Measurements from ENCODE around the gene GNAI1.

GNAI1 gene

DNA sequence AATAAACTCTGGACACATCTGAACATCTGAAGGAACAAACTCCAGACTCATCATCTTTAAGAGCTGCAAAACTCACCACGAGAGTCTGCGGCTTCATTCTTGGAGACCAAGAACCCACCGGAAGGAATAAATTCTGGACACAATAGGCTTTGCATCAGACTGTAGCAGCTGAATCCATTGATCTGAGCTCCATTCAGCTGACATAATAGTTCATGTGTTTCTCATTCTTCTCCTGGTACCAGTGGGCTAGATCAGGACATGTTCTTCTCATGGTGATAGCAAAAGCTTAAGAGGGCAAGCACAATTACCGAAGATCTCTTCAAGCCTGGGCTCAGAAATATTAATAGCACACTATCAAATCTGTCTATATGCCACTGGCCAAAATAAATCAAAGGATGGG lies 20.5 kb upstream of the GNAI1 start:
- DNase-seq (ENCODE audit: insufficient read length, low spot score) (no peak), FAIRE-seq (no peak)
- TF ChIP-seq, protein P1, sequence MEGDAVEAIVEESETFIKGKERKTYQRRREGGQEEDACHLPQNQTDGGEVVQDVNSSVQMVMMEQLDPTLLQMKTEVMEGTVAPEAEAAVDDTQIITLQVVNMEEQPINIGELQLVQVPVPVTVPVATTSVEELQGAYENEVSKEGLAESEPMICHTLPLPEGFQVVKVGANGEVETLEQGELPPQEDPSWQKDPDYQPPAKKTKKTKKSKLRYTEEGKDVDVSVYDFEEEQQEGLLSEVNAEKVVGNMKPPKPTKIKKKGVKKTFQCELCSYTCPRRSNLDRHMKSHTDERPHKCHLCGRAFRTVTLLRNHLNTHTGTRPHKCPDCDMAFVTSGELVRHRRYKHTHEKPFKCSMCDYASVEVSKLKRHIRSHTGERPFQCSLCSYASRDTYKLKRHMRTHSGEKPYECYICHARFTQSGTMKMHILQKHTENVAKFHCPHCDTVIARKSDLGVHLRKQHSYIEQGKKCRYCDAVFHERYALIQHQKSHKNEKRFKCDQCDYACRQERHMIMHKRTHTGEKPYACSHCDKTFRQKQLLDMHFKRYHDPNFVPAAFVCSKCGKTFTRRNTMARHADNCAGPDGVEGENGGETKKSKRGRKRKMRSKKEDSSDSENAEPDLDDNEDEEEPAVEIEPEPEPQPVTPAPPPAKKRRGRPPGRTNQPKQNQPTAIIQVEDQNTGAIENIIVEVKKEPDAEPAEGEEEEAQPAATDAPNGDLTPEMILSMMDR (IDR thresholded peaks at IDR 0.05; ENCODE audit: insufficient read depth, missing control alignments) = no peak

DNA sequence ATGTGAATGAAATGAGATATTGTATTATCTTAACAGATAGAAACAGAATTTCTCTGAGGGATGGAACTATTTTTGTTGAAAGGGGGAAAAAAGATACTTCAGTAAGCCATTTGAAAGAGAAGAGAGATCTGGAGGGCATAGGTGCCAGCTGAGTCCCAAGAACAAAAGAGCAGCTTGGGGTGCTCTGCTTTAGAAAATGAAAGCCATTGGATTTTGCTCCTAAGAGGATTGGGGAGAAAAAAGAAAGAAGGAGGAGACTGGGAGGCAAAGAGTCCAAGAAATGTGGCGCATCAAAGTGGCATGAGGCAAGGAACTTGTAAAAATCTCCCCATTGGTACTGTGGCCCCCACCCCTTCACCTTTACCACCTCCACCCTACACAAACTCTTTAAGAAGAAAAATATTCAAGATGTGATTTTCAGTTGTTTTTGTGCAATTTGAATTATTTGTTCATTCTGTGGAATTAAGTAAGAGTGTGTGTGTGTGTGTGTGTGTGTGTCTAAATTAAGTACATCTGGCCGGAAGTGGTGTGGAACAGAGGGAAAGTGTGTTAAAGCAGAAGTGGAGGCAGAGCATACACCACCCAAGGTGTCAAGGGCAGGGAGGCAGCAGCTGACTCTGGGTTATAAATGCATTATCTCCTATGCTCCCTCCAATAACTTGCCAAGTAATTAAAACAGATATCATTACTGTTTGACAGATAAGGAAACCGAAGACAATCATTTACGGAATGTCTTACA lies 9.9 kb upstream of the GNAI1 start:
- DNase-seq (ENCODE audit: insufficient read length, low spot score) = no peak
- TF ChIP-seq, protein P1 (IDR thresholded peaks at IDR 0.05; ENCODE audit: insufficient read depth, missing control alignments) = no peak
- no peak for FAIRE-seq

DNA sequence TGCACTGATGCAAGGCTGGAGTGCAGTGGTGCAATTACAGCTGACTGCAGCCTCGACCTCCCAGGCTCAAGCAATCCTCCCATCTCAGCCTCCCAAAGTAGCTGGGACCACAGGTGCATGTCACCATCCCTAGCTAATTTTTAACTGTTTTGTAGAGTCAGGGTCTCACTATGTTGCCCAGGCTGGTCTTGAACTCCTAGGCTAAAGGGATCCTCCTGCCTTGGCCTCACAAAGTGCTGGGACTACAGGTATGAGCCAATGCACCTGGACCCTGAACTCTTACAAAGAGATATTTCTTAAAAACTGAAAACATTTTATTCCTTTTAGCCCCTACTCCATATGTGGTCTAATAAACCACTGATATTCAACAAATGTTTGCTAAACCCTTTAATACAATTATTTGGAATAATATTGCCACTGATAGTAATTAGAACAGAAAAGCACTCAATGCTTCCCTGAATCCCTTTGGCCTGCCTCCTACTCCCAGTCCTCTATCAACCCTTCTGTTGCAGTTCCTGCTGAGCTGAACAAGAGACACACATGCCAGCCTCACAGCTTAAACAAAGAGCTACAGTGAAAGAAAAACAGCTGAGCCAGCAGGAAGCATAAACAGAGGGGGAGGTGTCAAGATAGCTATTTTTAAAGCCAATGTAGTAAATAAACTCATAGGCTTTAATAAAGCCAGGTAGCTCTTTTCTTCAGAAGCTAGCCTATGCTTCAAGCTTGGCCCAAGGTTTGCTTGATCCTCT lies 7.0 kb upstream of the GNAI1 start:
- TF ChIP-seq, protein P1 (IDR thresholded peaks at IDR 0.05; ENCODE audit: insufficient read depth, missing control alignments) = no peak
- no peak for FAIRE-seq
- no peak for DNase-seq (ENCODE audit: insufficient read length, low spot score)

- TF ChIP-seq, protein P1 (IDR thresholded peaks at IDR 0.05; ENCODE audit: insufficient read depth, missing control alignments) = no peak
- no peak for DNase-seq (ENCODE audit: insufficient read length, low spot score)
- no peak for FAIRE-seq
Observed at GRCh38 chr7:80128918-80129317, 5.7 kb upstream of the GNAI1 start.

DNA sequence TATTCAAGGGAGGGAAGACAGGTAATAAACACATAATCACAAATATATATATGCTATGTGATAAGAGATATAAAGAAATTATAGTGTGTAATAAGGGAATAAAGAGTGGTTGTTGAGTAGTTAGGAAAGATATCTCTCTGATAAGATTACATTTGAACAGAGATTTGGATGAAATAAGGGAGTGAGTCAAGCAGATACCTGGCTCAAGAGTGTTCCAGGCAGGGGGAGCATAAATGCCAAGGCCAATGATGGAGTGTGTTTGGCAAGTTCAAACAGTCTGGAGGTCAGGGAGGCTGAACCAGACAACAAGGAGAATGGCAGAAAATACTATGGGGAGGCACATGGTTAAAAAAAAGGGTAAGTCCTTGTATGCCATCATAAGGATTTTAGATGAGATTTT lies 4.8 kb upstream of the GNAI1 start:
- FAIRE-seq (no peak), DNase-seq (ENCODE audit: insufficient read length, low spot score) (no peak)
- TF ChIP-seq, protein P1 (IDR thresholded peaks at IDR 0.05; ENCODE audit: insufficient read depth, missing control alignments) = no peak

DNA sequence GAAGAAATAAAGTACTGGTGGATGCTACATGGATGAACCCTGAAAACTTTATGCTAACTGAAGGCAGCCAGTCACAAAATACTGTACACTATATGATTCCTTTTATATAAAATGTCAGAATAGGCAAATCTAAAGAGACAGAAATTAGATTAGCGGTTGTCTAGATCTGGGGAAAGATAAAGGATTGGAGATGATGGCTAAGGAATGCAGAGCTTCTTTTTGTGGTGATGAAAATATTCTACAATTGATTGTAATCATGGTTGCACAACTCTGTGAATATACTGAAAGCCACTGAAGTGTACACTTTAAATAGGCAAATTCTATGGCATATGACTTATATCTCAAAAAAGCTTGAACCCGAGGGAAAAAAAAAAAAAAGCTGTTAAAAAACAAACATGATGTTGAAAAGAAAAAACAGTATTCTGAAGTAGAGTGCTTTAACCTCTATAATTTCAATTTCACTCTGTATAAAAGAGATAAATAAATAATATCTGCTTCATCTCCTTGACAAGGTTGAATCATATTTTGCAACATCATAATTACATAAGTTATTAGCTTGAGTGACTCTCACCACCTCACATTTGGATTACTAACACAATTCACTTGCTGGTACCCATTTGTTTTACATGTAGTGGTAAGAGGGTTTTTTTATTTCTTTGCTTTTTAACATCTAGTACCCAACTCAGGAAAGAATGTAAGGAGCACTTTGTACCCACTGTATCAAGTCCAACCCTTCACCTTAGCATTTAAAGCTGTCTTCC lies 2.8 kb upstream of the GNAI1 start:
- no peak for FAIRE-seq
- no peak for DNase-seq (ENCODE audit: insufficient read length, low spot score)
- TF ChIP-seq, protein P1 (IDR thresholded peaks at IDR 0.05; ENCODE audit: insufficient read depth, missing control alignments) = no peak
